BJ (cell line): ENCODE results near the gene DLGAP1. TPM values are rescaled to one million over a fixed set of nuclear protein-coding genes. Genes with fewer than 3 reads are reported as not detected.

Experiments
- CTCF ChIA-PET: fragments of 350-600 bp; formaldehyde crosslinking; extraction: SDS; loops from one replicate; lab custom pipeline; 2021; ENCODE audit warnings: antibody characterized with exemption, inconsistent platforms; lab: Yijun Ruan, JAX
- POLR2A ChIA-PET: fragments of 300-600 bp; sonication (Branson Sonifier 250); formaldehyde crosslinking; extraction: SDS; loops from one replicate; lab custom pipeline; 2021; ENCODE audit warnings: antibody characterized with exemption; lab: Charles Lee
- DNase-seq: peaks from one replicate; pipeline ENCODE4 v3.0.0-alpha.2; 2011; ENCODE audit warnings: low read depth
- H3K27me3 ChIP-seq: 2 replicates; pipeline ENCODE4 v1.6.0; 2011; ENCODE audit warnings: low read length; ENCODE audit not compliant: control insufficient read depth, insufficient read depth
- H3K36me3 ChIP-seq: 2 replicates; pipeline ENCODE4 v1.5.1; 2011; ENCODE audit warnings: low read length; ENCODE audit not compliant: control insufficient read depth, insufficient read depth
- H3K4me3 ChIP-seq: 2 replicates; pipeline ENCODE4 v1.5.1; 2011; ENCODE audit warnings: low read depth, mild to moderate bottlenecking, control low read depth, low read length
- polyA plus RNA-seq: library from polyadenylated mRNA; depleted of rRNA; stranded (reverse); fragments of >200 nt; gene quantifications from 2 replicates; pipeline ENCODE4 v1.2.3, GENCODE V29; 2011
- TF ChIP-seq, protein P1 (sequence below): IDR thresholded peaks from 2 replicates; pipeline ENCODE4 v1.5.1; 2011; ENCODE audit warnings: low read depth, mild to moderate bottlenecking, control low read depth, inconsistent platforms, low read length, moderate library complexity; ENCODE audit not compliant: insufficient read depth

Gene DLGAP1
- polyA plus RNA-seq, 1 experiment: 0.02 TPM

DNA sequence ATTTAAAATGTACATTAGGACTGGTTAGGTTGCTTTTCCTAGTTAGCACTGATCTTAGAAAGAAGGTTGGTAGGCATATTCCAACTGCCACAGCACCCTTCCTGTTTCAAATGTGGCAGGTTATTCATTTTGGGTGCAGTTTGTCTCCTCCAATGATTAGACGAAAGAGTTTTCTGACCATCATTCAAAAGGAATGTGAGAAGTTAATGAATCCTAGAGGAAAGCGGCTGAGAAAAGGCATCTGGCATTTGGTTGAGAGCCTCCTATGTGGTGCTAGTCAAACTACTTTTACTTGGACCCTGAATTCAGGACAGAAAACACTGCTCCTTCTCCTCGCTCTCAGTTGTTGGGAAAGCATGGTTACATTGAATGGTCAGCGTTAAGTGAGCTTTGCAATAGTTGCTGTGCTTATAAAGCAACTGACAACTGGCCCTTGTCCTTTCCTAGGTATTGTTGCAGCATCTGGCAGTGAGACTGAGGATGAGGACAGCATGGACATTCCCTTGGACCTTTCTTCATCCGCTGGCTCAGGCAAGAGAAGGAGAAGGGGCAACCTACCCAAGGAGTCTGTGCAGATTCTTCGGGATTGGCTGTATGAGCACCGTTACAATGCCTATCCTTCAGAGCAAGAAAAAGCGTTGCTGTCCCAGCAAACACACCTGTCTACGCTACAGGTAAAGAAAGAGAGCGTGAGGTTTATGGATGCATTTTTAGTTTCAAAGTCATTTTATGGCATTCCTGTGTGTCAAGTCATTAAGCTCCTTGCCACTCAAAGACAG, 999.0 kb downstream of the DLGAP1 start:
- H3K36me3 ChIP-seq: peaks cover 10% of the 10 kb centered on the region
- CTCF ChIA-PET: interaction anchor here (0.7 to 5.7 kb wide), 6 partner anchors 9 to 210 kb away, joined by 3 to 53 read pairs (median 6); no protein-coding TSS in a partner anchor
- H3K4me3 ChIP-seq: no peak overlapping the region

DNA sequence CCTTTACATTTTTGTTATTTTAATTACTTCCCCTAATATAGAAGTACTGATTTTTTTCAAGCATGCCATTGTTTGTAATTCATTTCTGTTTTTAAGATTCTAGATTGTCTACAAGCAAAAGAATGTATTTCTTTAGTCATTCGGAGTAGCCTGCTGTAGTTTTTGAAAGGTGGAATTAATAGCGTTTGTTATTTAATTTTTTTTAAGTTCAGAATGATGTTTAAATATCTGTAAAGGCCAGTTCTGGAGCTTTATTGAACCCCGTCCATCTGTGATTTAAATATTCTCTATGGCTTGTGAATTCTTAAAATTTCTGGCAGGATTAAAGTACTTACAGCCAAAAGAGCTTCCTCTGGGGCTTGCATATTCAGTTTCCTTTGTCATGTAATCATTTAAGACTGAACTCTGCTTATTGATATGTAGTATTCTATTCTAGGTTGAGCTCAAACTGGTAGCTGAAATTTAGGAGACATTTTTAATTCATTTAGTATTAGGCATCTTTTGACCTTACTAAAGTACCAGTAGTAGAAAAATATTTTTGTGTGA, 999.9 kb downstream of the DLGAP1 start:
- peak overlapping the region; percentile 26; the same call in 1 of the 2 replicates for H3K4me3 ChIP-seq
- POLR2A ChIA-PET: no interaction called here
- no peaks in the 10 kb centered on the region for H3K27me3 ChIP-seq
- H3K36me3 ChIP-seq: peaks cover 10% of the 10 kb centered on the region
- TF ChIP-seq, protein P1, sequence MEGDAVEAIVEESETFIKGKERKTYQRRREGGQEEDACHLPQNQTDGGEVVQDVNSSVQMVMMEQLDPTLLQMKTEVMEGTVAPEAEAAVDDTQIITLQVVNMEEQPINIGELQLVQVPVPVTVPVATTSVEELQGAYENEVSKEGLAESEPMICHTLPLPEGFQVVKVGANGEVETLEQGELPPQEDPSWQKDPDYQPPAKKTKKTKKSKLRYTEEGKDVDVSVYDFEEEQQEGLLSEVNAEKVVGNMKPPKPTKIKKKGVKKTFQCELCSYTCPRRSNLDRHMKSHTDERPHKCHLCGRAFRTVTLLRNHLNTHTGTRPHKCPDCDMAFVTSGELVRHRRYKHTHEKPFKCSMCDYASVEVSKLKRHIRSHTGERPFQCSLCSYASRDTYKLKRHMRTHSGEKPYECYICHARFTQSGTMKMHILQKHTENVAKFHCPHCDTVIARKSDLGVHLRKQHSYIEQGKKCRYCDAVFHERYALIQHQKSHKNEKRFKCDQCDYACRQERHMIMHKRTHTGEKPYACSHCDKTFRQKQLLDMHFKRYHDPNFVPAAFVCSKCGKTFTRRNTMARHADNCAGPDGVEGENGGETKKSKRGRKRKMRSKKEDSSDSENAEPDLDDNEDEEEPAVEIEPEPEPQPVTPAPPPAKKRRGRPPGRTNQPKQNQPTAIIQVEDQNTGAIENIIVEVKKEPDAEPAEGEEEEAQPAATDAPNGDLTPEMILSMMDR: no peak
- CTCF ChIA-PET: interaction anchor here (0.6 to 5.7 kb wide), 17 partner anchors 10 to 225 kb away, joined by 3 to 53 read pairs (median 3); no protein-coding TSS in a partner anchor
- DNase-seq: no peak

More for the DNA sequence above, 999.0 kb downstream of the DLGAP1 start:
- H3K27me3 ChIP-seq: no peaks in the 10 kb centered on the region
- TF ChIP-seq, protein P1: no peak
- DNase-seq: no peak
- POLR2A ChIA-PET: interaction anchor here (0.6 kb wide), 1 partner anchor 182 kb away, joined by 3 read pairs; no protein-coding TSS in a partner anchor

DNA sequence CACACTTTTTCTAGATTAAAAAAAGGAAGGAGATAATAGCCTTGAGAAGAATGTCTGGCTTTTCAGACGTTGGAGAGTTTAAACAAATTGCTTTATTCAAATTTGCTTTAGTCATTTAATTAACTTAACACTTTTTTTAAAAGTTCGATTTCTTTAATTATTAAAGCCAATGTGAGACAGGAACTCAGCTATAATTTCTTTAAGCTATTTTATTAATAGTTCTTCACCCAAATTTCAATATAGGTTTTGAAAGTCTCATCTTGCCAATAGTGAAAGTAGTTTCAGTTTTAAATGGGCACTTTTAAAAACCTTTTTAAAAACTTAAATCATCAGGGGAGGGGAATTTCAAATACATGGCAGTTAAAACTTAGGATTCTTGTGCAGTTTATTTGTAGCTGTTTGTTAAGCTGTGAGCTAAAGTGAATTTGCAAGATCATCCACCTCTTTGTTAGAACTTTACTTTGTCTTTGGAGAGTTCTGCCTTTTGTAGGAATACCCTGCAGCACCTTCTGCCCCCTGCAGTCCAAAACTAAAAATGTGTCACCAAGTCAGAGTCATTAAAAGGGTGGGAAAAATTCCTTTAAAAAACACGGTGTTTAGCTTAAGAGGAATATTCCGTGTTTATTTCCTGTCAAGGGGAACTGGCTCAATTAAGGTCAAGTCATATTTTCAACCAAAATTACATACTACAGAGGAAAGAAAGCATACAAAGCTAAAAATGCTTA, 1000.6 kb downstream of the DLGAP1 start:
- Histone ChIP-seq H3K4me3 (peak overlapping the region; percentile 26), H3K36me3 (peaks cover 10% of the 10 kb centered on the region), H3K27me3 (no peaks in the 10 kb centered on the region)
- TF ChIP-seq, protein P1: peak; percentile 70
- ChIA-PET CTCF (interaction anchor here (0.6 to 5.7 kb wide), 20 partner anchors 11 to 469 kb away, joined by 3 to 53 read pairs (median 3); no protein-coding TSS in a partner anchor), POLR2A (interaction anchor here (0.6 to 1.3 kb wide), 2 partner anchors 192 to 202 kb away, joined by 3 to 4 read pairs; no protein-coding TSS in a partner anchor)
- DNase-seq: no peak

DNA sequence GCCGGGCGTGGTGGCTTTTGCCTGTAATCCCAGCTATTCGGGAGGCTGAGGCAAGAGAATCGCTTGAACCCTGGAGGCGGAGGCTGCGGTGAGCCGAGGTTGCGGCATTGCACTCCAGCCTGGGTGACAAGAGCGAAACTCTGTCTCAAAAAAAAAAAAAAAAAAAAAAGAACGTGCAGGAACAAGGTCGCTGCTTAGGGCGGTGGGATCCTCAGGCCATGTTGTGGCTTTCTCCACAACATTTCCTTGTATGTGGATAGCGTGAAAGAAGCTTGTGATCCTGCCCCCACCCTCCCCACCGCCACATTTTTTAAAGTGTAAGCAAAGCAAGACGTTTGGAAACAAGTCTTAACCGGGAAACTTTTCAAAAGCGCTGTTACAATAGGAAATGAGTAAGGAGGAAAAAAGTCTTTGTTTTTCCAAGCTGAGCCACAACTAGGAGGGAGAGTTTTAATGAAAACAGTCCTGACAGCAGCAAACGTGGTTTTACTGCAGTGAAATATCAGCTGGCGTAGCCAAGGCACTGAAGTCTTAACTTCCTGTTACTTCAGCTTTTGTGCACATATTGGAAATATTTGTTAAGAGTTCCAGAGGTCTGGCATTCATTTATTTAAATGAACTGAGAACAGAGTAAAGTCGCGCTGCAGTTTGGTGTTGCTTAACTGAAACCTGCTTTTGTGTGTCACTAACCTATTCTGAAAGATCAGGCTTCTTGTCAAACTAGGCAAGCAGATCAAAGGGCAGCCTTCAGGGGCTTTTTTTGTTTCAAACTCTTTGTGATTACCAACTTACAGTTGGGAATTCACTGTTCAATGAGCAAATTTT, 1001.4 kb downstream of the DLGAP1 start:
- peak overlapping the region; percentile 96 for H3K4me3 ChIP-seq
- H3K36me3 ChIP-seq: peaks cover 8% of the 10 kb centered on the region
- TF ChIP-seq, protein P1: no peak
- ChIA-PET CTCF (interaction anchor here (0.8 to 5.7 kb wide), 16 partner anchors 11 to 213 kb away, joined by 3 to 53 read pairs (median 4); no protein-coding TSS in a partner anchor), POLR2A (interaction anchor here (0.6 to 1.3 kb wide), 7 partner anchors 45 to 213 kb away, joined by 3 to 16 read pairs (median 4); no protein-coding TSS in a partner anchor)
- no peaks in the 10 kb centered on the region for H3K27me3 ChIP-seq
- peak; percentile 99 for DNase-seq
